Cardiac fibroblast (primary cell): Measurements from ENCODE around the gene NUP93.

Source experiments
- DNase-seq, 2 donors: peaks; one replicate each; pipeline versions ENCODE4 v3.0.0 to v3.0.0-alpha.2; 2010; ENCODE audit warnings: low read depth in 2 of 2
- H3K4me3 ChIP-seq, 2 donors: replicated peaks in 1 of 2; 1 replicate in 1 of 2; 2 replicates in 1 of 2; pipeline ENCODE4 v1.5.1; 2011; ENCODE audit warnings: low read depth in 2 of 2, low read length in 2 of 2, mild to moderate bottlenecking in 2 of 2, moderate library complexity in 1 of 2
- TF ChIP-seq, protein P1 (sequence below): IDR thresholded peaks from one replicate; pipeline ENCODE4 v1.5.1; 2011; ENCODE audit warnings: low read depth, mild to moderate bottlenecking, low read length, inconsistent platforms

The NUP93 gene

DNA sequence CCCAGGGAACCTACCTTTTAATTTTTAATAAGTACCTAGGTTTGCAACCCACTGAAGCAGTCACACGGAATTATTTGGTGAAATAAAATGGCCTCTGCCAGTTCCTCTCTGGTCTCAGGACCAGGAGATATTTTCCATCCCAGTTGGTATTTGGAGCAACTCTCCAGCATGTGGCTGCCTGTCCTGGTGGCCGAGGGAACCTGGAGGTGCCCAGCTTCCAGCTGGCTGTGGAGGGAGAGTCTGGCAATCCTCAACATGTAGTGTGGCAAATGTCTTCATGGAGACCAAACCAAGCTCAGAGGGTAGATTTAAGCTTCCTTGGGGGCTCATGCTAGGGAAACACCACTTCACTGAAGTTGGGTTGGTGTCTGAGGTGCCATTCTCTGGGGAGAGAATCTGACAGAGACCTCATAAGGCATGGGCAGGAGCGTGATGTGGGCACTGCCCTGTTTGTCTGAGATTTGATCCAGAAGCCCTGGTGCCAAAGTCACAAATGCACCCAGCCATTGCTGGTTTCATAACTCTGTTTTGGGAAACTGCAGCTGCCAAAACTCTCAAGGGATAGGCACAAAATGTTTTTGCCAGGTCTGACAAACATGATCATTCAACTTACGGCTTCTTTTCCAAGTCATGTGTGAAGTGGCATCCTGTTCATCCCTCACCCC lies 44.9 kb upstream of the NUP93 start:
- DNase-seq = no peak
- H3K4me3 ChIP-seq = no peak overlapping the region
- TF ChIP-seq, protein P1, sequence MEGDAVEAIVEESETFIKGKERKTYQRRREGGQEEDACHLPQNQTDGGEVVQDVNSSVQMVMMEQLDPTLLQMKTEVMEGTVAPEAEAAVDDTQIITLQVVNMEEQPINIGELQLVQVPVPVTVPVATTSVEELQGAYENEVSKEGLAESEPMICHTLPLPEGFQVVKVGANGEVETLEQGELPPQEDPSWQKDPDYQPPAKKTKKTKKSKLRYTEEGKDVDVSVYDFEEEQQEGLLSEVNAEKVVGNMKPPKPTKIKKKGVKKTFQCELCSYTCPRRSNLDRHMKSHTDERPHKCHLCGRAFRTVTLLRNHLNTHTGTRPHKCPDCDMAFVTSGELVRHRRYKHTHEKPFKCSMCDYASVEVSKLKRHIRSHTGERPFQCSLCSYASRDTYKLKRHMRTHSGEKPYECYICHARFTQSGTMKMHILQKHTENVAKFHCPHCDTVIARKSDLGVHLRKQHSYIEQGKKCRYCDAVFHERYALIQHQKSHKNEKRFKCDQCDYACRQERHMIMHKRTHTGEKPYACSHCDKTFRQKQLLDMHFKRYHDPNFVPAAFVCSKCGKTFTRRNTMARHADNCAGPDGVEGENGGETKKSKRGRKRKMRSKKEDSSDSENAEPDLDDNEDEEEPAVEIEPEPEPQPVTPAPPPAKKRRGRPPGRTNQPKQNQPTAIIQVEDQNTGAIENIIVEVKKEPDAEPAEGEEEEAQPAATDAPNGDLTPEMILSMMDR = no peak

DNA sequence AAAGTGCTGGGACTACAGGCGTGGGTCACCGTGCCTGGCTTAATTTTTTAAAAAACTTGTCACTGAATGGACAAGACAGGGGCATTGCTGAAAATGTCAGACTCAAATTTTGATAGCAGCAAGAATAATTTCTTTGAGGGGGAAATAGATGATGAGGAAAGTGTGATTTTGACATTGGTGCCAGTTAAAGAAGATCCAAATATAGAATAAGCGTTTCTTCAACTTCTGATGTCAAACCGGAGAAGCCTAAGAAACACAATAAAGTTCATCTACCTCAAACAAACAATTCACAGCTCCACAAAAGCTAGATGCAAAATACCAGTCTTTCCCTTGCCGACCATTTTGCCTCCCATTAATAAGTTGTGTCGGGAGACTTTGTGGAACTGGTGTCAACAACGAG lies 43.2 kb upstream of the NUP93 start:
- TF ChIP-seq, protein P1 = no peak
- no peak overlapping the region for H3K4me3 ChIP-seq
- DNase-seq = no peak

DNA sequence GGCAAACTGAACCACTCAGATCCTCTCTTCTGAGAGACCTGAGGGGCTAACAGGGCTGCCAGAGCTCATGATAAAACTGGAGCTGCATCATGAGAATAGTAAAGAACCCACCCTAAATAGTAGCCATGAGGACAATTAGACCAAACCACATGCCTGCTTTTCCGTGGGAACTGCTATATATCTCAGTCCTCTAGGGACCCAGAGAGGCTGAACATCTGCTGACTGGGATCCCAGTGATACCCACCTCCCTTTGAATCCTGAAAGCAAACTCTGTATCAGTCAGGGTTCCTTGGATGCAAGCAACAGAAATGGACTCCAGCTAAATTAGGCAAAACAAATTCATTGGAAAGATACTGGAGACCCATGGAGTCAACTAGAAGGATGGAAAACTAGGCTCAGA lies 41.2 kb upstream of the NUP93 start:
- TF ChIP-seq, protein P1 = no peak
- H3K4me3 ChIP-seq = no peak overlapping the region
- peak in 1 of 2 donors; percentile 16 for DNase-seq

DNA sequence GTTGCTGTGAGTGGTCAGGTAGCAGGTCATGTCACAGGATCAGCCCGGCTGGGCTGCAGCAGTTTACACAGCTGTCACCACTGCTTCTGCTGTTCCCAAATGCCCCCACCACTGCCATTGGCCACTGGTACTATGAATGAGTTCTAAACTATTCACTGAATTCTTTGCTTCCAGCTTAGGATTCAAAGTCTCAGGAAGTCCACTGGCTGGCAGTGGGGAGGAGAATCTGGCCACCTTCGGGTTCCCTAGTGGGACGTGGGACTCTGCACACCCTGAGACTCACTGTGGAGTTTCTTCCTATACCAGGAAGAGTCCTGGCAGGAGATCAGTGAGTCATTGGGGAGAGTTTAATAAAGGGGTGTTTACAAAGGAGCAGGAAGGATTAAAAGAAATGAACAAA lies 40.8 kb upstream of the NUP93 start:
- TF ChIP-seq, protein P1 = no peak
- no peak overlapping the region for H3K4me3 ChIP-seq
- DNase-seq = peak in 1 of 2 donors; percentile 6

DNA sequence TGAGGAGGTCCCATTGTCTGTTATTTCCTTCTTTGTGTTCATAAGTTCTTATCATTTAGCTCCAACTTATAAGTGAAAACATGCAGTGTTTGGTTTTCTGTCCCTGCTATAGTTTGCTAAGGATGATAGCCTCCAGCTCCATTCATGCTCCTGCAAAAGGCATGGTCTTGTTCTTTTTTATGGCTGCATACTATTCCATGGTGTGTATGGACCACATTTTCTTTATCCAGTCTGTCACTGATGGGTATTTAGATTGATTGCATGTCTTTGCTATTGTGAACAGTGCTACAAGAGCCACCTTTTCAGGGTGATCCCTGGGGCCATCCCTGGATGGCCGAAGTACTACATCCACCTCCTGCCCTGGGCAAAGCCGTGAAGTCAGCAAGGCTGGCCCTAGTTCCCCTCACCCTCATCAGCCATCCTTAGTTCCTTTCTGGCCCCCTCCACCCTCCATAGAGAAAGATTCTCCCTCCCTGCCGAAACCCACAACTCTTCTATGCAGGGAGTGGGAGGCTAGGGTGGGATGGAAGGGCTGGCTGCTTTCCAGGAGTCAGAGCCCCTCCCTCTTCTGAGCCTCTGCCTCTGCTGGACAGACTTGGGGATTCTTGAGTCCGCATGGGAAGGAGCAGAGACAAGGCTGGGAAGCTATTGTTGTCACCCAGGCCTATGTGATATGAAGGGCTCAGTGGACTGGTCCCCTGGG lies 39.4 kb upstream of the NUP93 start:
- TF ChIP-seq, protein P1 = no peak
- no peak overlapping the region for H3K4me3 ChIP-seq
- DNase-seq = no peak

DNA sequence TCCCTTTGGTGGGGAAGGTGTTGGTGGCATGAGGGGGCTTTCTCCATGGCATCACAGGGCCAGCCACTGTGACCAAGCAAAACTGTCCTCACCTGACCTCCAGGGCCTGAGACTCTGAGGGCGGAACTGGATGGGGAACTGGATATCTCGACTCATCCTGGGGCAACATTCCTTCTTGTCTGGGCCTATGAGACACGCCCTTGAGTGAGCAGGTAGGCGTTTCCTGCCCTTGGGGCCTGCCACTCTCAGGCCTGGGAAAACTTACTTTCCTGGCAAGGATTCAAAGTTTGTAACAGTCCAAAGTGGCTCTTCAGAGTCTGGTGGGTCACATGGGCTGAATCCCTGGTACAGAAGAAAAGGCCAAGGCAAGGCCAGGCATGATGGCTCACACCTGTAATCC lies 38.0 kb upstream of the NUP93 start:
- TF ChIP-seq, protein P1 = no peak
- DNase-seq = peak; percentile 39 to 53

DNA sequence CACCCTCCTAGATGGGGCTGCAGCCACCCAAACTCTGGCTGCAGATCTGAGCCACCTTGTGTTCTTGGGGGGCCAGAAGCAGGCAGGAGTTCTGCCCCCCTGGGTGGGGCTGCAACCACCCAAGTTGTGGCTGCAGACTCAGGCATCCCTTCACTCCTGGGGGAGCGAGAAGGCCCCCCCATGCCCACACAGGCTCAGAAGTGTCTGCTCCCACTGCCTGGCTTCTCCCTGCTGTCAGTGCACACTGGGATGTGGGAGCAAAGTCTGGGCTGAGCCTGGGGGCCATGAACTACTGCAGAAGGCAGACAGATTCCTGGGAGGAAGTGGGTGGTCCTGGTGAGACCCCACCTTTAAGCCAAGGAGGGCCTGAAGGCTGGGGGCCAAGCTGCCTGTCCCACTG lies 34.7 kb upstream of the NUP93 start:
- no peak for DNase-seq
- TF ChIP-seq, protein P1 = no peak
- H3K4me3 ChIP-seq = no peak overlapping the region

More for the DNA sequence above, 38.0 kb upstream of the NUP93 start:
- no peak overlapping the region for H3K4me3 ChIP-seq
